Measurements from ENCODE around the gene RELL1.

RELL1 gene

DNA sequence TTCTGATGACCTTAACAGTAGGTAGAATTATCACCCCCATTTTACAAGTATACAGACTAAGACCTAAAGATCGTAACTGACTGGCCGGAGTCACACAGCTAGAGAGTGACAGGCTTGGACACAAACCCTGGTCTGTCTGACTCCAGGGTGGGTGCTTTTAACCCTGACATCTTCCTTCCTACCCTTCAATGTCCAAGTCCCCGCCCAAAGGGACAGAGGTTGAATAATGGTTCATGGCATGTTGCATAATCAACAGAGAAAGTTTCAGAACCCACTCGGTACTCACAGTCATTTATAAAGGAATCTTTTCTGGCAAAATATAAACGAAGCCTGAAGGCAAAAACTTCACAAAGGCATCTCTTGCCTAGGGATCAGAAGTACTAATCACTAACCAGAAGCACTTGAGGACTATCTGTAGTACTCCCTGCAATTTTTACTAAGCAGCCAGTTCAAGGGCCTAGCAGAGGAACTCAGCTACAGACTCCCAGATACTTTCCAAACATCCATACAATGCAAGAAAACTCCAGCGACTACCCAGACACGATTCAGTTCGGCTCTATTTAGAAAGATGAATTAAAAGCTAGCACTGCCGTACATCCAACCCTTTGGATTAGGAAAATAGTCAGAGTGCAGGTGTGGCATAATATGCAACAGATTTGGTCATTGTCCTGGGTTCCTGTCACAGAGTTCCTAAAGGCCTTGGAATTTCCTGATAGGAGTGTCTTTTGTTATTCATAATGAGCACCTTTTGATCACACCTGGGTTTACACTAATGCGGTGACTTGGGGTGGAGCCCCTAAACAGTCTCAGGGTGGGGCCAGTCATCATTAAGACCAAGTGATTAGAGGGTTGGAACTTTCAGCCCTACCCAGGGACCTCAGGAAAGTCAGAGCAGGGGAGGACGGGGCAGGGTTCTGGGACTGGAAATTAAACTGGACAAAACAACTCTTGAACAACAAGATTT is 44.0 kb downstream of the RELL1 start:
- no peak for DNase-seq (ENCODE audit: low read depth in 2 of 3, low spot score in 1 of 3)

GRCh38 chr4:37641352-37641751 is 44.8 kb downstream of the RELL1 start:
- no peak for DNase-seq (ENCODE audit: low read depth in 2 of 3, low spot score in 1 of 3)

DNA sequence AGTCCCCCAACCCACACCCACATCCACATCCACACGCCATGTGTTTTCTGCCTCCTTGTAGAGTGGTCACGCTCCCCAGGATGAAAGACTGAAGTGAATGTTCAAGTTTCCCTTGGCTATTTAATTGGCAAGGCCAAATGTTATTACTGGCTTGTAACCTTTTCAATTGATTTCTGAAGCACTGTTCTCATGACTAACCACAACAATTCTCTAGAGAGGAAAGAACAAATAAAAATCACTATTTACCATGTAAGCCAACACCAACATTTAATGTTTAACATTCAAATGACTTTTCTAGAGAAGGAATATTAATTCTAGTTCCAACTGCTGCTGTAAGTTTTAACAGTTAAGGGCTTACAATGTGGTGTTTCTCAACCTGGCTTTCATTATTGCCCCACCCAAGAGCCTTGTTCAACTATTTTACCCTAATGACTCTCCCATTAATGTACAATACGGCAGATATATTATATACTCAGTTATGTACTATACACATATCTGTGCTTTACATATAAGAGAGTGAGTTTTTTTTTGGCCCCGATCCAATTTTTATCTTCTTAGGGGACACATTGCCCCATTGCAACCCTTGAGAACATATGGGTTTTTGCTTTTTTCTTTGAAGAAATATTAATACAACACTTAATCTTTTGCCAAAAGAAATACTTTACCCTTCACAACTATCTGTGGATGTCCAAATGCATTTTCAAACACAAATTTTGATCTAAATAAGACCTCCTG is 46.5 kb downstream of the RELL1 start:
- DNase-seq (ENCODE audit: low read depth in 2 of 3, low spot score in 1 of 3) = no peak

DNA sequence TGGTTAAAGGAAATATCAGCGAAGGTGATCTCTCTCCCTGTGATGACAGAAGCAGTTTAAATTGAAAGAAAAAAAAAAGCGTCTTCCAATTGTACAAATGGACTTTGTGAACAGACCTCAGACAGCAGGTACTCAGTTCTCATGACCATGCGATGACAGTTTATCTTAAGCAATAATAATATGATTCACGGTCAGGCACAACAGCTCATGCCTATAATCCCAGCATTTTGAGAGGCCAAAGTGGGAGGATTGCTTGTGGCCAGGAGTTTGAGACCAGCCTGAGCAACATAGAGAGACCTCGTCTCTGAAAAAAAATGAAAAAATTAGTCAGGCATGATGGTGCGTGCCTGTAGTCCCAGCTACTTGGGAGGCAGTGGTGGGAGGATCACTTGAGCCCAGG is 51.0 kb downstream of the RELL1 start:
- DNase-seq (ENCODE audit: low read depth in 2 of 3, low spot score in 1 of 3) = no peak

- DNase-seq (ENCODE audit: low read depth in 2 of 3, low spot score in 1 of 3) = no peak
Observed at GRCh38 chr4:37634180-37634579, 52.0 kb downstream of the RELL1 start.

DNA sequence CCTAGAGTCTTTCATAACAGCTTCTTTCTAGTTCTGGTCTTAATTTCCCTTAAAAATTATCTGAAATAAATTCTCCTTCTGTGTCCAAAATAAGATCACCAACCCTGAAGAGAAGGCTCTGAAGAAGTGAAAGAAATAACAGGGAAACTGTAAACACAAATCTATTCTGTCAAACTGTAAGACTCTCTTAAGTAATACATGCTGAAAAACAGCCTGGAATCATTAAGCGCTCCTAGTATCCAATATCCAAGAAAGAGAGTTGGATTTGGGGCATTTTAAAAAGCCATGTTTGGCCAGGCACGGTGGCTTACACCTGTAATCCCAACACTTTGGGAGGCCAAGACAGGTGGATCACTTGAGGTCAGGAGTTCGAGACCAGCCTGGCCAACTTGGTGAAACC is 53.3 kb downstream of the RELL1 start:
- DNase-seq (ENCODE audit: low read depth in 2 of 3, low spot score in 1 of 3) = no peak

GRCh38 chr4:37631551-37631950 is 54.6 kb downstream of the RELL1 start:
- no peak for DNase-seq (ENCODE audit: low read depth in 2 of 3, low spot score in 1 of 3)

DNA sequence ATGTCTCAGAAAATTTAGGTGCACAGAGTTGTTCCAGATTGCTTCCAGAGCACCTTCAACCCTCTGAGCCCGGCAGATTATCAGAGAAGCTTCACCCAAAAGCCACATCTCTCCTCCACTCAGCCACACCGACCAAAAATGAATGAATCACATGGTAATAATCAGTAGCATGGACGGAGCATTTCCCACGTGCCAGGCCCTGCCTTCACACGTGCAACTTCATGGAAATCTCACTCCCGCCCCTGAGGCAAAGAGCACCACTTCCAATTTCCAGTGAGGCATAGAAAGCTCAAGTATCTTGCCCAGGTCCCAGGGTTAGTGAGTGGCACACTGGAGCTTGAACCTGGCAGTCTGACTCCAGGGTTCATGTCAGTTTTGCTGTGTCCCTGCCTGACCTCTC is 56.5 kb downstream of the RELL1 start:
- DNase-seq (ENCODE audit: low read depth in 2 of 3, low spot score in 1 of 3) = no peak

- no peak for DNase-seq (ENCODE audit: low read depth in 2 of 3, low spot score in 1 of 3)
Observed at GRCh38 chr4:37628977-37629609, 57.1 kb downstream of the RELL1 start.

- DNase-seq (ENCODE audit: low read depth in 2 of 3, low spot score in 1 of 3) = no peak
Observed at GRCh38 chr4:37627263-37627662, 58.9 kb downstream of the RELL1 start.

GRCh38 chr4:37625499-37625898 is 60.7 kb downstream of the RELL1 start:
- DNase-seq (ENCODE audit: low read depth in 2 of 3, low spot score in 1 of 3) = no peak

- no peak for DNase-seq (ENCODE audit: low read depth in 2 of 3, low spot score in 1 of 3)
Observed at GRCh38 chr4:37623940-37624339, 62.2 kb downstream of the RELL1 start.

- DNase-seq (ENCODE audit: low read depth in 2 of 3, low spot score in 1 of 3) = no peak
Observed at GRCh38 chr4:37623125-37623524, 63.1 kb downstream of the RELL1 start.

GRCh38 chr4:37620176-37620575 is 66.0 kb downstream of the RELL1 start:
- no peak for DNase-seq (ENCODE audit: low read depth in 2 of 3, low spot score in 1 of 3)

GRCh38 chr4:37615720-37616063 is 70.5 kb downstream of the RELL1 start:
- DNase-seq (ENCODE audit: low read depth in 2 of 3, low spot score in 1 of 3) = no peak

GRCh38 chr4:37615059-37615719 is 71.0 kb downstream of the RELL1 start:
- no peak for DNase-seq (ENCODE audit: low read depth in 2 of 3, low spot score in 1 of 3)

- no peak for DNase-seq (ENCODE audit: low read depth in 2 of 3, low spot score in 1 of 3)
Observed at GRCh38 chr4:37612811-37613210, 73.4 kb downstream of the RELL1 start.

DNA sequence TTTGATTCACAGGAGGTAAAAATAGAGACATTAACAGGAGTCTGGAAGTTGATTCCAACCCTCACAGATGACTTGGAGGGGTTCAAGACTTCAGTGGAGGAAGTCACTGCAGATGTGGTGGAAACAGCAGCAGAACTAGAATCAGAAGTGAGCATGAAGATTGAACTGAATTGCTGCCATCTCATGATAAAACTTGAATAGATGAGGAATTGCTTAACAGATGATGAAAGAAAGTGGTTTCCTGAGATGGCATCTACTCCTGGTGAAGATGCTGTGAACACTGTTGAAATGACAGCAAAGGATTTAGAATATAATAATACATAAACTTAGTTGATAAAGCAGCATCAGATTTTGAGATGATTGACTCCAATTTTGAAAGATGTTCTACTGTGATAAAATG is 76.5 kb downstream of the RELL1 start:
- no peak for DNase-seq (ENCODE audit: low read depth in 2 of 3, low spot score in 1 of 3)

DNA sequence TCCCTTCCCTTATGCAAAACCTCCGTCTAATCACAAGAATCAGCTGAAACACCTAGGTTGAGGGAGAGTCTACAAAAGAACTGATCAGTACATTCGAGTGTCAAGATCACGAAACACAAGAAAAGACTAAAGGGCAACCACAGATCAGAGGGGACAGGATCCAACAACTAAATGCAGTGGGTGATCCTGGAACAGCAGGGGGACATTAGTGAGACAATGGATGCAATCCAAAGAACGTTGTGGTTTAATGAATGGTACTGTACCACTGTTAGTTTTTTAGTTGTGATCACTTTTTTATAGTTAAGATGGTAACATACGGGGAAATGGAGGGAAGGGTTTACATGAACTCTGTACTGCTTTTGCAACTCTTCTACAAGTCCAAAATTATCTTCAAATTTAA is 79.2 kb downstream of the RELL1 start:
- no peak for DNase-seq (ENCODE audit: low read depth in 2 of 3, low spot score in 1 of 3)

DNA sequence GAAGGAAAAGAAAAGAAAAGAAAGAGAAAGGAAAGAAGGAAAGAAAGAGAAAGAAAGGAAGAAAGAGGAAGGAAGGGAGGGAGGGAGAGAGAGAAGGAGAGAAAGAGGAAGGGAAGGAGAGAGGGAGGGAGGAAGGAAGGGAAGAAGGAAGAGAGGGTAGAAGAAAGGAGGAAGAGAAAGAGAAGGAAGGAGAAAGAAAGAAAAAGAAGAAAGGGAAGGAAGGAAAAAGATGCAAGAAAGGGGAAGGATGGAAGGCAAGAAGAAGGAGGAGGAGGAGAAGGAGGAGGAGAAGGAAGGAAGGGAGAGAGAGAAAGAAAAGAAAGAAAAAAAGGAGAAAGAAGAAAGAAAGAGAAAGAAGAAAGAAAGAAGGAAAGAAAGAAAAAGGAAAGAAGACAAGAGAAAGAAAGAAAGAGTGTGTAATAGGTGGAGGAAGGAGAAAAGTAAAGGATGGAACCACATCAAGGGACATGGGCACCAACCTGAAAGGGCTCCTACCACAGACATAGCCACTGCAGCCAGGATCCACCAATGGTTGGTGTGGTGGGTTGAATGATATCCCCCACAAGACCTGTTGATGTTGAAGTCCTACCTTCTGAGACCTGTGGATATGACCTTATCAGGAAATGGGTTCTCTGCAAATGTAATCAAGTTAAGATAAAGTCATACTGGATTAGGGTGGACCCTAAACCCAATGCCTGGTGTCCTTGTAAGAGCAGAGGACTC is 80.2 kb downstream of the RELL1 start:
- DNase-seq (ENCODE audit: low read depth in 2 of 3, low spot score in 1 of 3) = no peak

- DNase-seq (ENCODE audit: low read depth in 2 of 3, low spot score in 1 of 3) = no peak
Observed at GRCh38 chr4:37604461-37604860, 81.7 kb downstream of the RELL1 start.

Data from stimulated activated CD4-positive, alpha-beta T cell treated with anti-CD3 and anti-CD28 coated beads, Interleukin-12 subunit alpha, Interleukin-12 subunit beta, amount 100 ng/mL, for 48 hours (primary cell).